Spinal cord (tissue), 10 donors: ENCODE results near the gene NSMF. TPM values are rescaled to one million over a fixed set of nuclear protein-coding genes. Genes with fewer than 3 reads are reported as not detected.
"Not testable (repeated sequence)": the region's sequence is repeated elsewhere in the genome, so short reads cannot be mapped to it uniquely, and the experiment has no call there.

Experiments
- DNase-seq, 6 donors: peaks; one replicate each; pipeline versions ENCODE4 v3.0.0 to v3.0.0-alpha.2; 2013 to 2015; ENCODE audit warnings: low spot score in 6 of 6, low read depth in 4 of 6
- H3K27ac ChIP-seq: one replicate; pipeline ENCODE4 v1.5.1; 2013; ENCODE audit warnings: low read depth, low read length, control low read depth
- H3K27me3 ChIP-seq: one replicate; pipeline ENCODE4 v1.6.1; 2013; ENCODE audit warnings: low read length; ENCODE audit not compliant: control insufficient read depth, insufficient read depth
- H3K36me3 ChIP-seq: one replicate; pipeline ENCODE4 v1.6.1; 2013; ENCODE audit warnings: low read length; ENCODE audit not compliant: control insufficient read depth, insufficient read depth
- H3K4me1 ChIP-seq: one replicate; pipeline ENCODE4 v1.6.1; 2013; ENCODE audit warnings: low read length; ENCODE audit not compliant: control insufficient read depth, insufficient read depth
- H3K4me3 ChIP-seq: one replicate; pipeline ENCODE4 v1.5.1; 2013; ENCODE audit warnings: low read depth, low read length, control low read depth
- H3K9me3 ChIP-seq: one replicate; pipeline ENCODE4 v1.6.1; 2013; ENCODE audit warnings: low read length; ENCODE audit not compliant: control insufficient read depth, insufficient read depth
- WGBS: methylation state at CpG from one replicate; pipeline ENCODE4 v1.1.5; 2013; ENCODE audit warnings: missing lambda C conversion rate; ENCODE audit not compliant: insufficient coverage; 5-methylcytosine and 5-hydroxymethylcytosine counted together
- polyA plus RNA-seq, 2 donors: library from polyadenylated mRNA; unstranded; fragments of 120-200 nt; gene quantifications; one replicate each; pipeline ENCODE4 v1.2.1, GENCODE V29; 2013; ENCODE audit not compliant: insufficient read length in 2 of 2
- total RNA-seq, 2 donors: library from RNA; depleted of rRNA in 1 of 2; stranded (reverse); fragments of 120-200 nt in 1 of 2; fragments of >200 nt in 1 of 2; gene quantifications; one replicate each; pipeline versions ENCODE4 v1.2.3 to v1.2.4, GENCODE V29; 2013 to 2014
- donor health status: healthy.

Gene NSMF
- total and polyA plus RNA-seq, 4 donors = 29.7 to 369 (median 203) TPM

GRCh38 chr9:137453643-137454081 lies 5.5 kb downstream of the NSMF start:
- Histone ChIP-seq H3K9me3 (no peaks in the 10 kb centered on the region), H3K36me3 (peaks cover 91% of the 10 kb centered on the region), H3K4me3 (peak overlapping the region; percentile 24), H3K27me3 (no peaks in the 10 kb centered on the region), H3K4me1 (peaks cover 77% of the 10 kb centered on the region), H3K27ac (peak overlapping the region; percentile 2)
- DNase-seq = peak in 2 of 6 donors; percentile 77 to 83
- WGBS = 27% methylated on average over 23 of the region's 25 CpGs

DNA sequence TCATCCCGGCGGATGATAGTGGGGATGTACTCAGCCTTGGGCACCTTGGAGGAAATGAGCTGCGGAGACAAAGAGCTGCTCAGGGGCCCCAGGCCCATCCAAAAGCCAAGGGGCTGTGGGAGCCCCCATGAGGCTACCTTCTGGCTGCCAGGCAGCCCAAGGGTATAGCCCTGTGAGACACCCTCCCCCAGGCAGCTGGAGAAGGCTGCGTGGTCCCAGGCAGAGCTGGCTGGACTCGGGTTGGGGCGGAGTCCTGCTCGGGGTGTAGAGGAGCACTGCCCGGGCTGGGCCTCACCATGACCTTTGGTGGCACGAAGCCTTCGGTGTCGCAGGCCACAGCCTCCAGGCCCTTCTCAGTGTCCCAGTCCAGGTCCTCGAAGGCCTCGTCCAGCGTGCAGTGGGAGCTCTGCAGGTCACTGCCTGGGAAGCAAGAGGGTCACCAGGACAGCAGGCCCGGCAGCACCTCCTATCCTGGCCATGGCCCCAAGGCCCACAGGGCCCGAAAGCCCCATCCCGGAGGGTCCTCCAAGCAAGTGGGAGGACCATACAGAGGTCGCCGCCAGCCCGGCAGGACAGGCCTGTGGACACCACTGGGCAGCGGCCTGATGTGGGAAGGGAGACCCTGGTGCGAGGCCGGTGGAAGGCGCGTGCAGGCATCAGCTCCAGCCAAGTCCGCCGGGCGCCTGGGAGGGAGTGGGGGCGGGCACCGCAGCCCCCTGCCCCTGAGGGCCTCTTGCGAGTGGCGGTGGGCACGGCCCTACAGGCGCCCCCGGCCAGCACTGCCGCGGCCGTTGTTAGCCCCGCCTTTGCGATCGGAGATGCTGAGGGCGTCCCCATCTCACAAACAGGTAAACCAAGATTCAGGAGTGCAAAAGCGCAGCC lies 6.1 kb downstream of the NSMF start:
- H3K27me3 ChIP-seq = no peaks in the 10 kb centered on the region
- 74% methylated on average over 43 of the region's 43 CpGs for WGBS
- H3K36me3 ChIP-seq = peaks cover 92% of the 10 kb centered on the region
- peaks cover 77% of the 10 kb centered on the region for H3K4me1 ChIP-seq
- peak overlapping the region; percentile 24 for H3K4me3 ChIP-seq
- peak overlapping the region; percentile 2 for H3K27ac ChIP-seq
- DNase-seq = no peak
- no peaks in the 10 kb centered on the region for H3K9me3 ChIP-seq

DNA sequence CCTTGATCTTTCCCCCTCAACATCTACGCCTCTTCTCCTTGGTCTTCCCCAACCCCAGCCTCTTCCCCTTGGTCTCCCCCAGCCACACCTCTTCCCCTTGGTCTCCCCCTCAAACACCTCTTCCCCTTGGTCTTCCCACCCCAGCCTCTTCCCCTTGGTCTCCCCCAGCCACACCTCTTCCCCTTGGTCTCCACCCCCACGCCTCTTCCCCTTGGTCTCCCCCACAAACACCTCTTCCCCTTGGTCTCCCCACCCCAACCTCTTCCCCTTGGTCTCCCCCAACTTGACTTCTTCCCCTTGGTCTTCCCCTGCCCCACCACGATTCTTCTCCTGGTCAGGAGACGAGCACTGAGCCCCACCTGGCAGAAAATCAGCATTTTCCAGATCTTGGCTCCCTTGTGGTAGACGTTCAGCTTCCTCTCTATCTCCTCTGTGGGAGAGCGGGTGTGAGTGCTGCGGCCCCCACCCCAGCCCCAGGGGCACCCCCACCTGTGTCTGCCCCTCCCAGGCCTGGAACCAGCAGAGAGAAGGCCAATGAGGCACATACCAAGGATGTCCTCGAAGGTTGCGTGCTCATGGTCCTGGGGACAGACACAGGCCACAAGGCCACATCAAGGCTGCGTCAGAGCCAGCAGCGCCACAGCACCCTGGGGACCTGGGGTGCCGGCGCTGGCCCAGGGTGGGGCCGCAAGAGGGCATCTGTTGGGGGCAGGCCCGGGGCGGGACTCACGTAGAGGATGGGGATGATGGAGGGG lies 7.0 kb downstream of the NSMF start:
- Histone ChIP-seq H3K4me3 (no peak overlapping the region), H3K27me3 (no peaks in the 10 kb centered on the region), H3K4me1 (peaks cover 77% of the 10 kb centered on the region), H3K9me3 (no peaks in the 10 kb centered on the region), H3K36me3 (peaks cover 92% of the 10 kb centered on the region), H3K27ac (no peak overlapping the region)
- 89% methylated on average over 17 of the region's 17 CpGs for WGBS
- DNase-seq = no peak

DNA sequence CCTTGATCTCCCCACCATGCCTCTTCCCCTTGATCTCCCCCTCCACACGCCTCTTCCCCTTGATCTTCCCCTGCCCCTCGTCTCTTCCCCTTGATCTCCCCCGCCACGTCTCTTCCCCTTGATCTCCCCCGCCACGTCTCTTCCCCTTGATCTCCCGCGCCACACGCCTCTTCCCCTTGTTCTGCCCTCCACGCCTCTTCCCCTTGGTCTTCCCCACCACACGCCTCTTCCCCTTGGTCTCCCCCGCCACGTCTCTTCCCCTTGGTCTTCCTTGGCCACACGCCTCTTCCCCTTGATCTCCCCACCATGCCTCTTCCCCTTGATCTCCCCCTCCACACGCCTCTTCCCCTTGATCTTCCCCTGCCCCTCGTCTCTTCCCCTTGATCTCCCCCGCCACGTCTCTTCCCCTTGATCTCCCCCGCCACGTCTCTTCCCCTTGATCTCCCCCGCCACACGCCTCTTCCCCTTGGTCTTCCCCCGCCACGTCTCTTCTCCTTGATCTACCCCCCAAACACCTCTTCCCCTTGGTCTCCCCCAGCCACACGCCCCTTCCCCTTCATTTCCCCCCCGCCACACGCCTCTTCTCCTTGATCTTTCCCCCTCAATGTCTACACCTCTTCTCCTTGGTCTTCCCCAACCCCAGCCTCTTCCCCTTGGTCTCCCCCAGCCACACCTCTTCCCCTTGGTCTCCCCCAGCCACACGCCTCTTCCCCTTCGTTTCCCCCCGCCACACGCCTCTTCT lies 7.7 kb downstream of the NSMF start:
- H3K9me3 ChIP-seq, H3K27ac ChIP-seq, H3K27me3 ChIP-seq, DNase-seq, H3K4me3 ChIP-seq: not testable (repeated sequence)
- peaks cover 77% of the 10 kb centered on the region for H3K4me1 ChIP-seq
- WGBS = 98% methylated on average over 7 of the region's 31 CpGs
- peaks cover 89% of the 10 kb centered on the region for H3K36me3 ChIP-seq

DNA sequence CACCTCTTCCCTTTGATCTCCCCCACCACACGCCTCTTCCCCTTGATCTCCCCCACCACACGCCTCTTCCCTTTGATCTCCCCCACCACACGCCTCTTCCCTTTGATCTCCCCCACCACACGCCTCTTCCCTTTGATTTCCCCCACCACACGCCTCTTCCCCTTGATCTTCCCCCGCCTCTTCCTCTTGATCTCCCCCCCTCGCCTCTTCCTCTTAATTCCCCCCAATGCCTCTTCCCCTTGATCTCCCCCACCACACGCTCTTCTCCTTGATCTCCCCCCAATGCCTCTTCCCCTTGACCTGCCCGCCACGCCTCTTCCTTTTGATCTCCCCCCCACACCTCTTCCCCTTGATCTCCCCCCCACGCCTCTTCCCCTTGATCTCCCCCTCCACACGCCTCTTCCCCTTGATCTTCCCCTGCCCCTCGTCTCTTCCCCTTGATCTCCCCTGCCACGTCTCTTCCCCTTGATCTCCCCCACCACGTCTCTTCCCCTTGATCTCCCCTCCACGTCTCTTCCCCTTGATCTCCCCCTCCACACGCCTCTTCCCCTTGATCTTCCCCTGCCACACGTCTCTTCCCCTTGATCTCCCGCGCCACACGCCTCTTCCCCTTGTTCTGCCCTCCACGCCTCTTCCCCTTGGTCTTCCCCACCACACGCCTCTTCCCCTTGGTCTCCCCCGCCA lies 8.5 kb downstream of the NSMF start:
- no CpG with 5 or more reads among the region's 24 CpGs for WGBS
- peaks cover 82% of the 10 kb centered on the region for H3K36me3 ChIP-seq
- peaks cover 77% of the 10 kb centered on the region for H3K4me1 ChIP-seq
- H3K27ac ChIP-seq, H3K27me3 ChIP-seq, H3K4me3 ChIP-seq, DNase-seq, H3K9me3 ChIP-seq: not testable (repeated sequence)

DNA sequence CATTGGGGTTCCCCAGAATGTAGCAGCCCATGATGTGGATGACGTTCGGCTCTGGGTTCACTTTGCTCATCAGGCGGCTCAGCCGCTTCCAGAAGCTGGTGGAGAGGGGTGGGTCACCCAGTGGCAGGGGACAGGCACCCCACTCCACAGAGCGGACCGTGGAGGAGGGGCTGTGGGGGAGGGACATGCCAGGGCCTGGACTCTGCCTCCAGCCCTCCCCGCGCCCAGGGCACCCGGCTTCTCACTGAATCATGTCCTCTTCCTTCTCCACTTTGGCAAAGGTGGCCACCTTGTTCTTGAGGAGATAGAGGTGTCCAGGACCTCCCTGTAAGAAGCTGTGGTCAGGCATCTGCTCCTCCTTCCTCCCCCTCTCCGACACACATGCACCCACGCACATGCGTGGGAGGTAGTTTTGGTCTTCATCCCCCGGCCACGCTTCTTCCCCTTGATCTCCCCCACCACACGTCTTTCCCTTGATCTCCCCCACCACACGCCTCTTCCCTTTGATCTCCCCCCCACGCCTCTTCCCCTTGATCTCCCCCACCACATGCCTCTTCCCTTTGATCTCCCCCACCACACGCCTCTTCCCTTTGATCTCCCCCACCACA lies 9.1 kb downstream of the NSMF start:
- no peak for DNase-seq
- H3K36me3 ChIP-seq = peaks cover 75% of the 10 kb centered on the region
- no peak overlapping the region for H3K27ac ChIP-seq
- peaks cover 77% of the 10 kb centered on the region for H3K4me1 ChIP-seq
- H3K27me3 ChIP-seq = no peaks in the 10 kb centered on the region
- no peaks in the 10 kb centered on the region for H3K9me3 ChIP-seq
- H3K4me3 ChIP-seq = no peak overlapping the region
- 74% methylated on average over 9 of the region's 18 CpGs for WGBS

GRCh38 chr9:137449081-137449844 lies 9.9 kb downstream of the NSMF start:
- no peak for DNase-seq
- Histone ChIP-seq H3K27ac (peak overlapping the region; percentile 49), H3K36me3 (peaks cover 68% of the 10 kb centered on the region), H3K4me3 (no peak overlapping the region), H3K4me1 (peaks cover 70% of the 10 kb centered on the region), H3K9me3 (no peaks in the 10 kb centered on the region), H3K27me3 (no peaks in the 10 kb centered on the region)
- 86% methylated on average over 35 of the region's 36 CpGs for WGBS

GRCh38 chr9:137448602-137448962 lies 10.6 kb downstream of the NSMF start:
- peak overlapping the region; percentile 57 for H3K27ac ChIP-seq
- peaks cover 65% of the 10 kb centered on the region for H3K4me1 ChIP-seq
- H3K4me3 ChIP-seq = no peak overlapping the region
- DNase-seq = no peak
- no peaks in the 10 kb centered on the region for H3K9me3 ChIP-seq
- no peaks in the 10 kb centered on the region for H3K27me3 ChIP-seq
- peaks cover 63% of the 10 kb centered on the region for H3K36me3 ChIP-seq
- WGBS = 72% methylated on average over 14 of the region's 16 CpGs
